ENCODE data around the gene PAGE4.

DNA sequence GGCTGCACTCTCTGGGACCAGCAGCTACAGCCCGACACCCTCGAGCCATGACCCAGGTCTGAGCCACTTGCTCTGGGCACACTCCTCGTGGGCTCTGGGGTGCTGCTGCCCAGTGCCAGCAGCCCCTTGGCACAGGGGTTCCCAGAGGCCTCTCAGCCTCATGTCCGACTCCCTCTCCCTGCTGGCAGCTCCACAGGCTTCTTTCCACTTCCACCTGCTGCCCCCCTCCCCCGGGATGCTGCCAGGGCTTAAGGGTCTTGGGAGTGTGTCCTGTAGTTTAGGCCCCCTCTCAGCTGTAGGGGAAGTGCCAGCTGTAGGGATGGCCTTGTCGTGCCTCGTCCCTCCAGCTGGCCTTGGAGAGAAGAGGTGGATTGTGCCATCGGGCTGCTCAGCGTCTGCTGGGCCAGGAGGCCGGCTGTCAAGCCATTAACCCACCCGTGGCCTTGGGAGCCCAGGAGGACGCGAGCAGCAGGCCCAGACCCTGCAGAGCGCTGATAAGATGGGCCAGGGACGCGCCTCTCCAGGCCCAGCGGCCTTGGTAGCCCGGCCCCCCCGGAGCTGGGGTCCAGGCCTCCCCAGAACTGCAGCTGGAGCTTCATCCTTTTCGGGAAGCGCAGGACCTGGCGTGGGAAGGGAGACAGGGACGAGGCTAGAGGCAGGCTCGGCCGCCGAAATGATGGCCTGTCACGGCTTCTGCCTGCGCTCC, 49.2 kb downstream of the PAGE4 start:
- TF ChIP-seq CTCF (conservative IDR thresholded peaks at IDR 0.05; ENCODE audit: low read depth, low read length) (no peak), EZH2phosphoT487 (IDR thresholded peaks at IDR 0.05; ENCODE audit: borderline replicate concordance, low read length) (no peak)
